DND-41 (cell line): ENCODE measurements around the gene TMEM8B.
A peak's percentile ranks its signal among the peaks of the same experiment; 100 is the strongest.

Experiments used
- ATAC-seq: fragments of 200-7000 bp; cut with Tn5 transposase; 3 replicates; pipeline ENCODE4 v1.9.1; 2021; ENCODE audit warnings: low read depth; ENCODE audit not compliant: insufficient read depth
- DNase-seq: peaks from one replicate; pipeline ENCODE4 v3.0.0-alpha.2; 2020
- H2AFZ ChIP-seq: 2 replicates; pipeline ENCODE4 v1.6.0; 2012; ENCODE audit warnings: low read depth, low read length
- H3K27ac ChIP-seq: 2 replicates; pipeline ENCODE4 v1.5.1; 2012; ENCODE audit warnings: low read length, inconsistent platforms
- H3K27me3 ChIP-seq: fragments of 200-600 bp; sonication (generic); 2 replicates; pipeline ENCODE4 v1.6.0; 2012; ENCODE audit warnings: low read length, mild to moderate bottlenecking, inconsistent platforms; ENCODE audit not compliant: insufficient read depth, poor library complexity
- H3K36me3 ChIP-seq: 2 replicates; pipeline ENCODE4 v1.5.1; 2012; ENCODE audit warnings: low read length, inconsistent platforms; ENCODE audit not compliant: insufficient read depth
- H3K4me1 ChIP-seq: 2 replicates; pipeline ENCODE4 v1.5.1; 2012; ENCODE audit warnings: mild to moderate bottlenecking, low read length; ENCODE audit not compliant: insufficient read depth
- H3K4me2 ChIP-seq: 2 replicates; pipeline ENCODE4 v1.6.0; 2012; ENCODE audit warnings: mild to moderate bottlenecking, moderate library complexity, low read length, inconsistent platforms; ENCODE audit not compliant: insufficient read depth
- H3K4me3 ChIP-seq, 2 experiments: fragments of 200-600 bp in 1 of 2; shearing (Covaris generic) in 1 of 2; 2 replicates each; pipeline ENCODE4 v1.5.1; 2012 to 2016; ENCODE audit warnings: inconsistent platforms in 2 of 2, low read length in 2 of 2, mild to moderate bottlenecking in 2 of 2, low read depth in 1 of 2, moderate library complexity in 1 of 2
- H3K79me2 ChIP-seq: 2 replicates; pipeline ENCODE4 v1.6.0; 2012; ENCODE audit warnings: low read length, inconsistent platforms; ENCODE audit not compliant: insufficient read depth
- H3K9ac ChIP-seq: 2 replicates; pipeline ENCODE4 v1.6.0; 2012; ENCODE audit warnings: low read depth, mild to moderate bottlenecking, inconsistent platforms, low read length, moderate library complexity
- H3K9me3 ChIP-seq: 2 replicates; pipeline ENCODE4 v1.5.1; 2012; ENCODE audit warnings: low read length, moderate library complexity, mild to moderate bottlenecking, inconsistent platforms; ENCODE audit not compliant: insufficient read depth, severe bottlenecking
- H4K20me1 ChIP-seq: 2 replicates; pipeline ENCODE4 v1.6.0; 2012; ENCODE audit warnings: low read length; ENCODE audit not compliant: insufficient read depth
- CTCF ChIP-seq: IDR thresholded peaks from 2 replicates; pipeline ENCODE4 v1.5.1; 2012; ENCODE audit warnings: borderline replicate concordance, low read length, moderate library complexity, mild to moderate bottlenecking; ENCODE audit not compliant: poor library complexity, severe bottlenecking; ENCODE audit errors: extremely low read depth
- EZH2 ChIP-seq: IDR thresholded peaks from 3 replicates; pipeline ENCODE4 v1.6.1; 2012; ENCODE audit warnings: borderline replicate concordance, low read depth, mild to moderate bottlenecking, moderate library complexity, low read length, inconsistent platforms; ENCODE audit not compliant: severe bottlenecking

Gene TMEM8B

DNA sequence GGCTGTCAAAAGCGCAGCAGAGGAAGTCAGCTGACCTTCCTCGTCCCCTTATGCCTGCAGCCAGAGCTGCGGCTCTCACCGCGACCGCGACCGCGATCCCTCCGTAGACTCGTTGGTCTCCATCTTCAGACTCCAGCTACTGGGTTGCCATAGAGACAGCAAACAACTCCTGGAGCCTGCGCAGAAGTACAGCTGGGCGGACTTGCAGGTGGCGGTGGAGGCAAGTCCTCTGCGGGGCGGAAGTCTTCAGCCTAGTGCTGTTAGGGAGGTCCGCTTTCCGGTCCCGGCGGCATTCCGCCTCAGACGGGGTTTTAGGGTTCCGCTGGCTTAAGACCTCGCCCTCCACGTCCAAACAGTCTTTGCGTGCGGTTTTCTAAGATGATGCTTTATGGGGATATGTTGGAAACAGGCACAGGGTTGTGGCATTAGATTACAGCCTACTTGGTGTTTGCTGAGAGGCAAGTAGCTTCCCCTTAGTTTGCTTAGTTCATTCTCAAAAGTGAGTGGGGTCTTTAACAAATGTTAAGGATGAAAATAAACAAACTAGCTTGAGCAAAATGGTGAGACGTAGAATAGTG lies 16.9 kb upstream of the TMEM8B start, which contains the start of gene SPAG8:
Gene SPAG8 (minus strand): TSS at position 238 of the 578 bp plus-strand sequence. CDS start 115 bp downstream, at position 123.
- peak; percentile 98 for DNase-seq
- peaks cover 13% of the 10 kb centered on the region; the same call in 1 of the 2 replicates for H3K36me3 ChIP-seq
- ATAC-seq, result peak; percentile 75
- no peaks in the 10 kb centered on the region for H3K9me3 ChIP-seq
- H3K79me2 ChIP-seq, result peaks cover 12% of the 10 kb centered on the region
- H3K4me3 ChIP-seq, result peak within 1 kb of the TSS; percentile 2 to 84; a peak in 3 of 4 replicates
- H3K27me3 ChIP-seq, result no peaks in the 10 kb centered on the region
- peaks cover 44% of the 10 kb centered on the region for H3K4me1 ChIP-seq
- peak within 1 kb of the TSS; percentile 92 for H3K4me2 ChIP-seq
- TF ChIP-seq CTCF, result no peak
- TF ChIP-seq EZH2, result no peak
- H4K20me1 ChIP-seq, result no peaks in the 10 kb centered on the region
- H3K27ac ChIP-seq, result peak within 1 kb of the TSS; percentile 85
- H2AFZ ChIP-seq, result peak within 1 kb of the TSS; percentile 81
- peak within 1 kb of the TSS; percentile 54 for H3K9ac ChIP-seq

- Histone ChIP-seq H3K9me3 (no peaks in the 10 kb centered on the region), H3K4me1 (peaks cover 44% of the 10 kb centered on the region), H3K4me3 (peak overlapping the region in 1 of 2 experiments; percentile 84; a peak in 2 of 4 replicates), H3K9ac (peak overlapping the region; percentile 92), H3K79me2 (peaks cover 12% of the 10 kb centered on the region), H3K36me3 (peaks cover 7% of the 10 kb centered on the region; the same call in 1 of the 2 replicates), H3K27ac (peak overlapping the region; percentile 88), H2AFZ (no peak overlapping the region), H3K4me2 (peak overlapping the region; percentile 92), H3K27me3 (no peaks in the 10 kb centered on the region), H4K20me1 (no peaks in the 10 kb centered on the region)
- ATAC-seq (no peak), DNase-seq (no peak)
- TF ChIP-seq CTCF, result peak; percentile 46
- no peak for TF ChIP-seq EZH2
Observed at GRCh38 chr9:35813434-35814105, 15.5 kb upstream of the TMEM8B start.

DNA sequence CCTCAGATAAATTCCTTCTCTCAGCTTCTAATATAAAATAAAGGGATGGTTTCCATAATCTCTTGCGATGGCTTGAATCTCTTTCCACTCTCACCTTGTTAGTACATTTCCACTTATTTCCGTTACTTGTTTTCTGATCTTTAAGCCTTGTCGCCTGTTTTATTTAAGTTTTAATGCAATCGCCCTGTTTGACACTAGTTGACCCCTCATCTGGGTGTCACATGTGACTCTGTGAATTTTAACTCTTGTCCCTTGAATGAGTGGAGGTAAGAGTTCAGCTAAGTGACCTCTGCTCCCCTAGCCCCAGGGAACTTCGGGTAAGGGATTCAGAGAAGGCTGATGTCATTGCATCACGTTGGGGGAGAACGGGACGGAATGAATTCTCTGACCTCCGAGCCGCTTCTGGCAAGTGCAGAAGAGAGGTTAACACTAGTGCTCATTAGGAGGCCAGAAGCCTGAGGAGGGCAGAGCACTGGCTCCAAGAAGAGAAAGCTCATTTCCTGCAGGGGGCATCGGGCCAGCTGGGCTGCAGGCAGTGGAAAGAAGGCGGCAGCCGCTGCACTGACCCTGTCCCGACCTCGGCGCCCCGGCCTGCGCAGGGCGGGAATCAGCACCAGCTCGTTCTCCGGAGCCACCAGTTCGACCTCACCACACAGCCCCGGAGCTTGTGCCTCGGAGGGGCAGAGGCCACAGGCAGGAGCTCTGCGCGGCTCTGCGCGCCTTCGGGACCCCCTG lies 14.8 kb upstream of the TMEM8B start:
- peak overlapping the region; percentile 63 to 84 for H3K4me3 ChIP-seq
- ATAC-seq (no peak; the same call in 2 of the 3 replicates), DNase-seq (peak; percentile 48)
- no peaks in the 10 kb centered on the region for H3K9me3 ChIP-seq
- H3K27ac ChIP-seq, result peak overlapping the region; percentile 88
- peak overlapping the region; percentile 76 for H2AFZ ChIP-seq
- H3K79me2 ChIP-seq, result peaks cover 12% of the 10 kb centered on the region
- peak overlapping the region; percentile 92 for H3K4me2 ChIP-seq
- H3K9ac ChIP-seq, result peak overlapping the region; percentile 92
- no peaks in the 10 kb centered on the region for H4K20me1 ChIP-seq
- peaks cover 44% of the 10 kb centered on the region for H3K4me1 ChIP-seq
- H3K36me3 ChIP-seq, result peaks cover under 1% of the 10 kb centered on the region; the same call in 1 of the 2 replicates
- no peak for TF ChIP-seq EZH2
- TF ChIP-seq CTCF, result peak; percentile 39
- H3K27me3 ChIP-seq, result no peaks in the 10 kb centered on the region
